ENCODE measurements around the gene TBC1D12.

GRCh38 chr10:94571528-94571927 lies 169.2 kb downstream of the TBC1D12 start:
- TF ChIP-seq POLR2AphosphoS5 (IDR thresholded peaks at IDR 0.05) = no peak
- no peak for TF ChIP-seq CTCF (IDR thresholded peaks at IDR 0.05)

All from gastroesophageal sphincter (tissue), 3 donors.